Activated CD8-positive, alpha-beta T cell treated with anti-CD3 and anti-CD28 coated beads for 36 hours (primary cell): Measurements from ENCODE around the gene RNF169. TPM values are rescaled to one million over a fixed set of nuclear protein-coding genes. Genes with fewer than 3 reads are reported as not detected.

Experiments used
- ATAC-seq: fragments of 200-7000 bp; cut with Tn5 transposase; one replicate; pipeline ENCODE4 v1.10.0; 2021; ENCODE audit warnings: mild to moderate bottlenecking, moderate library complexity
- CTCF ChIA-PET: fragments of 350-600 bp; sonication (Branson Sonifier 250); formaldehyde crosslinking; loops from one replicate; lab custom pipeline; 2021; ENCODE audit warnings: antibody characterized with exemption; lab: Charles Lee
- POLR2A ChIA-PET: fragments of 350-600 bp; sonication (Branson Sonifier 250); formaldehyde crosslinking; loops from one replicate; lab custom pipeline; 2021; ENCODE audit warnings: antibody characterized with exemption; lab: Charles Lee
- DNase-seq: peaks from one replicate; pipeline ENCODE4 v3.0.0-alpha.2; 2020
- H3K27ac Mint-ChIP-seq: one replicate; pipeline ENCODE4 v1.8.0; 2021; ENCODE audit warnings: mild to moderate bottlenecking, mixed read lengths
- H3K27me3 Mint-ChIP-seq: one replicate; pipeline ENCODE4 v1.8.0; 2021; ENCODE audit warnings: mixed read lengths
- H3K36me3 Mint-ChIP-seq: one replicate; pipeline ENCODE4 v1.8.0; 2021; ENCODE audit warnings: low read depth, mixed read lengths
- H3K4me1 Mint-ChIP-seq: one replicate; pipeline ENCODE4 v1.8.0; 2021; ENCODE audit warnings: low read depth, mixed read lengths
- H3K4me3 Mint-ChIP-seq: one replicate; pipeline ENCODE4 v1.8.0; 2021; ENCODE audit warnings: mild to moderate bottlenecking, moderate library complexity, mixed read lengths
- H3K9me3 Mint-ChIP-seq: one replicate; pipeline ENCODE4 v1.8.0; 2021; ENCODE audit warnings: mixed read lengths
- CTCF ChIP-seq: fragments of 200-600 bp; IDR thresholded peaks from one replicate; pipeline ENCODE4 v1.8.0; 2022; ENCODE audit warnings: antibody characterized with exemption, mild to moderate bottlenecking
- intact Hi-C: fragments of 100-400 bp; cut with micrococcal nuclease; formaldehyde crosslinking; loops from one replicate; pipeline ENCODE4 v1.10.0; 2022
- total RNA-seq, 2 experiments: library from RNA; stranded (reverse); gene quantifications; one replicate each; pipeline ENCODE4 v1.2.3, GENCODE V29; 2021

The RNF169 gene
- total RNA-seq, 2 experiments from 2014 or later: 13.9 to 14.2 TPM

- Mint-ChIP-seq H3K4me1 (no peaks in the 10 kb centered on the region), H3K27ac (no peak overlapping the region), H3K36me3 (no peaks in the 10 kb centered on the region), H3K27me3 (peaks cover 2% of the 10 kb centered on the region), H3K4me3 (no peak overlapping the region), H3K9me3 (no peaks in the 10 kb centered on the region)
- DNase-seq (no peak), ATAC-seq (no peak)
- POLR2A ChIA-PET: no interaction called here
- TF ChIP-seq CTCF: no peak
- CTCF ChIA-PET: interaction anchor here (0.8 to 9.3 kb wide), 21 partner anchors 10 to 241 kb away, joined by 3 to 126 read pairs (median 5); partner anchors contain the start of gene RNF169
- intact Hi-C loops: no loop called here
Observed at GRCh38 chr11:74703211-74703610, 45.4 kb upstream of the RNF169 start.

GRCh38 chr11:74707182-74707581 is 41.5 kb upstream of the RNF169 start:
- ATAC-seq: no peak
- H3K4me1 Mint-ChIP-seq: no peaks in the 10 kb centered on the region
- no peak overlapping the region for H3K27ac Mint-ChIP-seq
- H3K9me3 Mint-ChIP-seq: no peaks in the 10 kb centered on the region
- intact Hi-C loops: no loop called here
- ChIA-PET POLR2A (no interaction called here), CTCF (interaction anchor here (1.1 to 9.3 kb wide), 2 partner anchors 19 to 32 kb away, joined by 4 to 126 read pairs; no protein-coding TSS in a partner anchor)
- no peak for DNase-seq
- H3K27me3 Mint-ChIP-seq: no peaks in the 10 kb centered on the region
- no peak overlapping the region for H3K4me3 Mint-ChIP-seq
- H3K36me3 Mint-ChIP-seq: no peaks in the 10 kb centered on the region
- TF ChIP-seq CTCF: no peak

- intact Hi-C loops: no loop called here
- CTCF ChIA-PET: interaction anchor here (0.5 to 9.3 kb wide), 3 partner anchors 19 to 218 kb away, joined by 3 to 126 read pairs (median 4); no protein-coding TSS in a partner anchor
- H3K27me3 Mint-ChIP-seq: no peaks in the 10 kb centered on the region
Observed at GRCh38 chr11:74707602-74708510, 40.8 kb upstream of the RNF169 start.

GRCh38 chr11:74709175-74709574 is 39.5 kb upstream of the RNF169 start:
- Mint-ChIP-seq H3K27ac (no peak overlapping the region), H3K4me3 (no peak overlapping the region), H3K4me1 (no peaks in the 10 kb centered on the region), H3K27me3 (no peaks in the 10 kb centered on the region), H3K36me3 (no peaks in the 10 kb centered on the region), H3K9me3 (no peaks in the 10 kb centered on the region)
- DNase-seq (no peak), ATAC-seq (no peak)
- ChIA-PET CTCF (no interaction called here), POLR2A (no interaction called here)
- intact Hi-C loops: no loop called here
- no peak for TF ChIP-seq CTCF

More at GRCh38 chr11:74707602-74708510, 40.8 kb upstream of the RNF169 start:
- no peak for DNase-seq
- POLR2A ChIA-PET: no interaction called here
- no peak for TF ChIP-seq CTCF
- H3K36me3 Mint-ChIP-seq: no peaks in the 10 kb centered on the region
- no peaks in the 10 kb centered on the region for H3K9me3 Mint-ChIP-seq
- H3K27ac Mint-ChIP-seq: no peak overlapping the region
- H3K4me1 Mint-ChIP-seq: no peaks in the 10 kb centered on the region
- no peak for ATAC-seq
- H3K4me3 Mint-ChIP-seq: no peak overlapping the region
